Cerebellar nuclear complex (tissue), 1 donor: ENCODE results near the gene FDX2.

ENCODE experiments used
- DNase-seq, 2 experiments: peaks; one replicate each; lab custom pipeline; 2025; lab: John Stamatoyannopoulos, UW

FDX2 gene

DNA sequence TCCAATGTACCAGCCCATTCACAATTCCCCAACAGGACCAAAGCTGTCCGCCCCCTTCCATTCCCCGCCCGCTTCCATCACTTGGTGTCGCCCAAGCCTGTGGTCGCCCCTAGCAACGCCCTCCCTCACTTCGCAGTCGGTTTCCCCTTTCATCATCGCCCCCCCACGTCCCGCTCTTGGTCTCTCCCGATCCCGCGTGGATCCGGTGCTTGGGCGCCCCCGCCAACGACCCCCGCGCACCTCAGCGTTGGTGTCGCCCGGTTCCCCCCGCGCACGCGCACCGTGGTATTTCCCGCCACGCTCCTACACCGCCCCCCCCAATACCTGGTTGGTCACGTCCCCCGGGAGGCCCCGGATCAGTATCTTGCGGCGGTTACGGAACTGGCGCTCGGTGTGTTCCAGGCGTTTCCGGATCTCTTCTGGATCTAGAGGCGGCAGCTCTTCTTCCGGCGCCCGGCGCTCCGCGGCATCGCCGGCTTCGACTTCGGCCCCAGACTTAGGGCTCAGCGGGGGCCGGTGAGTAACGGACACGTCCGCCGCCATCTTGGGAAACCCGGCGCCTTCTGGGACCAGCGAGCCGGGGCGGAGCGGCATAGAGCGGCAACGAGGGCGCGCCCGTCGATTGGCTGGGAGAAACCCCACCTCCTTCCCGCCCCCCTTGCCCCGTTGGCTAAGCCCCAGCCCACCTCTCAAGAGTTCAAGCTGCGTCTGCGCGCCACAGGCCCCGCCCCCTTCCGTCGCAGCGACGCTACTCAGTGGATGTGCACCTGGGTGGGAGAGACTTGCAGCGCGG is 17.3 kb upstream of the FDX2 start, which contains the start of gene RAVER1:
RAVER1 (minus strand) TSS at position 565 of the 793 bp plus-strand sequence; CDS start at position 543, 22 bp downstream.
- peak; percentile 45 to 74 for DNase-seq

DNA sequence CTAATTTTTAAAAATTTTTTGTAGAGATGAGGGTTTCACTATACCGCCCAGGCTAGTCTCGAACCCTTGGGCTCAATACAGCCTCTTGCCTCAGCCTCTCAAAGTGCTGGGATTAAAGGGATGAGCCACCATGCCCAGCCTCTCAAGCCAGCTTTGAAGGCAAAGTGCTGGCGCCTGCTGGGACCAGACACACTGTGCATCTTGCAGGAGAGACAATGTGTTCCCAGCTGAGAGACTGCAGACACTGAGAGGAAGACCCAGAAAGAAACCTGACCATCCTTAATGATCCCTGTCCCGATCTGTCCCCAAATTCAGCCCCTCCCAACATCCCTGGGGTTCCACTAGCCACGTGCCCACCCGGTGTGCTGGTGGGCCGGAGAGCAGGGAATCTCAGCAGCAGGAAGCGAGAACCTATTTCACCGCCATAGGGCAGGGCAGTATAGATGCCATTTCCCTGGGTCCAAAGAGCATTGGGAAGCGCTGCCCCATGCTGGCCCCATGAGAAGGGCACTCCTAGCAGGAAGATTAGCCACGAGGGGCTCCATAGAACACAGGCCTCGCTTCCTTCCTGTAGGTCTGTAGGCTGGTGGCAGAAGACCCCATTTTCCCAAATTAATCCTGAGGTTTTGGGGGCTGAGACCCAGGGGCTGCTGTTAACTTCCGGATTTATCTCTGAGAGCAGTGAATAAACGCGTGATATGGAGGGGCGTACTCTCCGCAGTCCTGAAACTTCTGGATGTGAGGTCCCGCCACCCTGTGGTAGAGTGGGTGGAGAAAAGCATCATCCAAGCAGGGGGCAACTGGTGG is 16.5 kb upstream of the FDX2 start:
- DNase-seq: no peak

DNA sequence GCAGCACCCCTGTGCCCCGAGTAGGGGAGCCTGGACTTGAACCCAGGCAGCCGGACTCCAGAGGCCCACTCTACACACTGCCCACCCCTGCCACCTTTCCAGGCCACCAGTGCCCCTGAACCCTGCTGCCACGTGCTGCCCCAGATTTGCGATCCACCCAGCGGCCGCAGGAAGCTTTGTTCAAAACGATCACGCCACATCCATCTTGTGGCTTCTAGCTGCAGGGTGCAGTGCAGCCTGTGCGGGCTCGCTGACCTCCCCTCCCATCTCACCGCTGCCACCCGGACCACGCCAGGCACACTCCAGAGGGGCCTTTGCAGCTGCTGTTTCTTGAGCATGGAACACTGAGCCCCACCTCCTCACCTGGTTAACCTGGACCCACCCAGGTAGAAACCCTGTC is 13.7 kb upstream of the FDX2 start:
- DNase-seq: no peak

DNA sequence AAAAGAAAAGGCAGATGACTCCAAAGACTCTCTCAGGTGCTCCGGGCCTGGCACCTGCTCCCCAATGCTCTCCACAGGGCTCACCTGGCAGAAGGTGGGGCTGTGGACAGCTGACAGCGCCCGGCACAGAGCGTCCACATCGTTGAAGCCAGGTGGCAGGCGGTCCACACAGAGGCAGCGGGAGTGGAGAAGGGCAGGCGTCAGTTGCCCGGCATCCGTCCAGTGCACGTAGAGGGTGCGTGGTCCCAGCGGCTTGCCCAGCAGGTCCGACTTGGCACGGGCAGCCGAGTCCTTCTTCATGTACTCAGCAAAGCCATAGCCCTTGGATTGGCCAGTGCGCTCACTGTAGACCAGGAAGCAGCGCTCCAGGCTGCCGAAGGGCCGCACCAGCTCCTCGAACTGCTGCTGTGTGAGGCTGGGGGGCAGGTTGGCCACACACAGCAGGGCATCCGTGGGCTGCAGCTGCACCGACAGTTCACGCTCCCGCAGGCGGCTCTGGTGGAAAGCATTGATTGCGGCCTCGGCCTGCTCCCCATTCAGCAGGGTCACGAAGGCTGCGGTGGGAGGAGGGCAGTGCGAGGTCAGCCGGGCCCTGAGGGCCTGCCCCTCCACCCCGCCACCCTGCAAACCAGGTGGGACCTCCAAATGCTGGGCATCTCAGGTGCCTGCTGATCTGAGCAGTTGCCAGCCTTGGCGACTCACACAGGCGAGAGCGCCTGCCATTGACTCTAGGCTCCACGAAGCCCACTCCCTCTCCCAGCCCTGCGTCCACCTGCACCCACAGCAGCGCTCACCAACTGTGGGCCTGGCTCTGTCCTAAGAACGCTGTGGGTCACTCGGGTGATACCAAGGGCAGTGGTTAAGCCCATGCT is 13.0 kb upstream of the FDX2 start:
- no peak for DNase-seq

DNA sequence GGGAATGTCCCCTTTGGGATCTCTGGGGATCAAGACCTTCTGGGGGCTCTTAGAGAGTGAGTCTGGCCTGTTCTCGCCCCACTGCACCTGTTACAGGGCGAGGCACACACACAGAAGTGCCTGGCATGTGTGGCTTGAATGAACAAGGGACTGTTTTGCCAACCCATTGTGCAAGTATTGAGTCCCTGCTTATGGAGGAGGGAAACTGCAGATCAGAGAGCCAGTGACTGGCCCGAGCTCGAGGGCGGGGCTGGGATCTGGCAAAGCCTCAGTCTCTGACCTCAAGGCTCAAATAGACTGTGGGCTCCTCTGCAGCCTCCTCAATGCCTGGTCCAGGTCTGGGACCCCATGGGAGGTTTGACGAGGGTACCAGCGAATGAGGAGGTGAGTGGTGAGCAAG is 12.0 kb upstream of the FDX2 start:
- DNase-seq: no peak

DNA sequence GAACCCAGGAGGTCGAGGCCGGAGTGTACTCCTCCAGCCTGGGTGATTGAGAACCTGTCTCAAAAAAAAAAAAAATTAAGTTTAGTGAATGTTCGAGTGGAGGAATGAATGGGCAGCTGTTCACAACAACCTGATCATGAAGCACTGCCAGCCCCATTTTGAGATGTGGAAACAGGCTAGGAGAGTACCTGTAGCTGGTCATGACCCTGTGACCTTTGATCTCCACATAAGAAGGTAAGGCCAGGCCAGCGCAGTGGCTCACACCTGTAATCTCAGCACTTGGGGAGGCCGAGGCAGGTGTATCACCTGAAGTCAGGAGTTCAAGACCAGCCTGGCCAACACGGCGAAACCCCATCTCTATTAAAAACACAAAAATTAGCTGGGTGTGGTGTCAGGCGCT is 9.9 kb upstream of the FDX2 start:
- no peak for DNase-seq

DNA sequence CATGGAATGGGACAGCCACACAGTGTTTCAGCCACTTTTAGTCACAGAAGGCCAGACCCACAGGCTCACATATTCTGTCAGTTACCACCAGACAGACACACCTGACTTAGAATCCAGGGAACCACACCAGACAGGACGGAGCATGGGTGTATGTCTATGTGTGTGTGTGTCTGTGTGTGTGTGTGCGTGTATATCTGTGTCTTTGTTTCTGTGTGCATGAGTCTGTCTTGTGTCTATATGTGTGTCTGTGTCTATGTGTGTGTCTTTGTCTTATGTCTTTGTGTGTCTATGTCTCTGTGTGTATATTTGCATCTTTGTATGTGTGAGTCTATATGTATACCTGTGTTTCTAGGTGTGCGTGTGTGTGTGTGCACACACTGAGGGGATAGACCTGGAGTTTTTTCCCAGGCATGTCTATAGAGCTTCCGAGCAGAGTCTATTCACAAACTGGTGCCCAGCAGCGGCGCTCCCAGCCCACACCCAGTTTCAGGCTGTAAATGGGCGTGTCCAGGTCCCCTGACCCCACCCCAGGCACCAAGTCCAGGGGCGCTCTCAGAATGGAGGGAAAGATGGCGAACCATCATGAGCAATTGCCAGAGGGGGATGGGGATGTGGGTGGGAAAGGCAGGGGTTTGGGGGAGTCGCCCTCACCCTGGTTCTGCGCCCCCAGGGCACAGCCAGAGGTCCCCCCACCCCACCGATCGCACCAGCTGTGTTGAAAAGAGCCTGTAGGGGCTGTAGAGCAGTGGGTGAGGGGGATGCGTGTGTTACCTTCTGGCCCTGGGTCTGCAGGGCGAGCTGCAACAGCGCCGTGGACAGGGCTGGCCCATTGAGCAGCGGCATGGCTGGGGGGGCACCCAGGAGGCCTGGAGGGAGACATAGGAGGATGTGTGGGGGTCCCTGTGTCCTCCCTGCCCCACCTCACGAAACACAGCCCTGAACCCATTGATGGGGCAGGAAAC is 6.3 kb upstream of the FDX2 start:
- no peak for DNase-seq

DNA sequence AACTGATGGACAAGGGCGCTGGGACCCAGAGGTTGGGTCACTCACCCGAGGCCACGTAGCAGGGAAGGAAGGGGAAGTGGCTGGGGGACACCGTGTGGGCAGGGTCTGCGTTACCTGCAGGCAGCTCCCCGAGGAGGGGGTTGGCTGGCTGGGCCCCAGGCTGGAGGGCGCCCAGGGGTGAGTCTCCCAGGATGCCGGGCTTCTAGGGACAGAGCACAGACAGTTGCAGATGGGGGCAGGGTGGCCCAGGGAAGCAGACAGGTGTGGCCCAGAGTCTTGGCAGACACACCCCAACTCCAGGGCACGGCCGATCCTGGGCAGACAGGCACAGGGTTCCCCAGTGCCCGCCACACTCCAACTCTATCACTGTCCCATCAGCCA is 5.6 kb upstream of the FDX2 start:
- no peak for DNase-seq

DNA sequence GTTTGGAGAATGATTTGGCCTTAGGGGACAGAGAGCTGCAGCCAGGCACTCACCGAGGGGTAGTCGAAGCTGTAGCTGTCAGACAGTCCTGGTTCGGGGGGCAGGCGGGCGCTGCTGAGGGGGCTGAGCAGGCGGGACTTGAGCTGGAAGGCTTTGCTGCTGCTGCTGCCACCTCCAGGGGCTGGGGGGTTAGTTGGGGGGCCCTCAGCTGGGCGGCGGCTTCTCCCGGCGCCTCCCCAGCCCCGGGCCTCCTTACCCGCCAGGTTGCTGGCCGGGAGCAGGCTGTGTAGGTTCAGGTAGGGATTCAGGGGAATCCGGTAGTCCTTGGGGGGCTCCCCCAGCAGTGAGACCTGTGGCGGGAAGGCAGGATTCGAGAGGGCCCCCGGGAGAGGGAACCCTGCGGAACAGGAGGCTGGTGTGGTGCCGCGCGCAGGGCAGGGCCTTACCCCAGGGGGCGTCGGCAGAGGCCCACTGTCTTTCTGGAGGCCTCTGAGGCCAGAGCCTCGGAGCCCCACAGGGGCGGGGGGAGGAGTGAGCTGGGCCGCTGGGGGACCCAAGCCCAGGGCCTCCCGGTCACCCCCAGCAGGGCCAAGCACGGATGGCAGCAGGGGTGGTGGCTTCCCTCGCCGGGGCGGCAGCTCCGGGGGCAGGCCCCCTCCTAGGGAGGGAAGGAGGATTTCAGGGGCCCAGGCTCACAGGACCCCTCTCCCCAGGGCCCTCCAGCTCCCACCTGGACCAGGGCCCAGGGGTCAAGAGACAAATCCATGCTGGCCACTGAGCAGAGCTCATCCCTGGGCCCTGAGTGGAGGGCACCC is 5.0 kb upstream of the FDX2 start:
- DNase-seq: no peak

DNA sequence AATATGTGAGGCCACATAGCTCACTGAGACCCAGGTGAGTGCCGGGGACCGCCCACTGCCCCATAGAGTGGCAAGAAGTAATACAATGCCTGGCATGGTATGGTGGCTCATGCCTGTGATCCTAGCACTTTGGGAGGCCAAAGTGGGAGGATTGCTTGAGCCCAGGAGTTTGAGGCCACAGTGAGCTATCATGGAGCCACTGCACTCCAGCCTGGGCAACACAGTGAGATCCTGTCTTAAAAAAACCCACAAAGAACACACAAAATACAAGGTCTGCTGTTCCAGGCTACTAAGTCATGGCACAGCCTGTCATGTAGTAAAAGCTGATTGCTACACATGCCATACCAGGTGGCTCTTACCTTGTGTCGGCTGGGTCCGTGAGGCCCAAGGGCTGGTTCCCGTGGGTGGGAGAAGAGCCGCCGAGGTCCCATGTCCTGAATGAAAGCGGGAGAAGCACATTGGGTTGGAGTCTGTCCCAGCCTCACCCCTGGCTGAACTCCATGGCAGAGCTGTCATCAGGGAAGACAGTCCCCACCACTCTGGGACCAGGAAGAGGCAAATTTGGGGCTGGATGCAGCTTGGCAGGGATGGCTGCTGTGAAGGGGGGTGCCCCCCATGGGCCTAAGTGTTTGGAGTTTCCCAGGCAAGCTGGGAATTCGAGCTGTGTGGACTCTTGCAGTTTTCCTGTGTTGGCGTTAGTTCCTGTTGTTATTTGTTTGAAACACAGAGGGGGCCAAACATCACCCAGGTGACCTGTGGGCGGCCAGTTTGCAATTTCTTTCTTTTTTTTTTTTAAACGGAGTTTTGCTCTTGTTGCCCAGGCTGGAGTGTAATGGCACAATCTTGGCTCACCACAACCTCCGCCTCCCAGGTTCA is 3.2 kb upstream of the FDX2 start:
- no peak for DNase-seq

DNA sequence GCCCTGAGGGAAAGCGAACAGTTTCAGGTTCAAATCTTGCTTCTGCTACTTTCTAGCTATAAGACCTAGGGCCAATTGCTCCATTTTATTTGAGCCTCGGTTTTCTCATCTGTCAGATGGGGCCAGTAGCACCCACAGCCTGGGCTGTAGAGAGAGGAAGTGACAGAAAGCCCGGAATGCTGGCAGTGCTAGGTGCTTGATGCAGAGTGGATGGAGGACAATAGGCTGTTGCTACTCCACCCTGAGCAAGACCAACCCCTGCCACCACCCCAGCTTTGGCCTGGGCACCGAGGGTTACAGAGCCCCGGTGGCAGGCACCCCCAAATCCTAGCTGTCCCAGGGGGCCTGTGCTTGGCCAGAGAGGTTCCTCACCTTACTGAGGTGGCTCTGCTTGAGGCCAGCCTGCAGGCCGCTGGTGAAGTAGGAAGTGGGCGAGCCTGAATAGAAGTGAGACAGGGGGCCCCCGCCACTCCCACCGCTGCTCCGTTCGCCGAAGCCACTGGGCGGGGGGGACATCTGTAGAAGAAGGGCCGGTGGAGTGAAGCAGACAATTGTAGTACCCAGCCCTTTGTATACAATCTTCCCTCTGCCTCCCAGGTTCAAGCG is 2.1 kb upstream of the FDX2 start:
- DNase-seq: no peak

DNA sequence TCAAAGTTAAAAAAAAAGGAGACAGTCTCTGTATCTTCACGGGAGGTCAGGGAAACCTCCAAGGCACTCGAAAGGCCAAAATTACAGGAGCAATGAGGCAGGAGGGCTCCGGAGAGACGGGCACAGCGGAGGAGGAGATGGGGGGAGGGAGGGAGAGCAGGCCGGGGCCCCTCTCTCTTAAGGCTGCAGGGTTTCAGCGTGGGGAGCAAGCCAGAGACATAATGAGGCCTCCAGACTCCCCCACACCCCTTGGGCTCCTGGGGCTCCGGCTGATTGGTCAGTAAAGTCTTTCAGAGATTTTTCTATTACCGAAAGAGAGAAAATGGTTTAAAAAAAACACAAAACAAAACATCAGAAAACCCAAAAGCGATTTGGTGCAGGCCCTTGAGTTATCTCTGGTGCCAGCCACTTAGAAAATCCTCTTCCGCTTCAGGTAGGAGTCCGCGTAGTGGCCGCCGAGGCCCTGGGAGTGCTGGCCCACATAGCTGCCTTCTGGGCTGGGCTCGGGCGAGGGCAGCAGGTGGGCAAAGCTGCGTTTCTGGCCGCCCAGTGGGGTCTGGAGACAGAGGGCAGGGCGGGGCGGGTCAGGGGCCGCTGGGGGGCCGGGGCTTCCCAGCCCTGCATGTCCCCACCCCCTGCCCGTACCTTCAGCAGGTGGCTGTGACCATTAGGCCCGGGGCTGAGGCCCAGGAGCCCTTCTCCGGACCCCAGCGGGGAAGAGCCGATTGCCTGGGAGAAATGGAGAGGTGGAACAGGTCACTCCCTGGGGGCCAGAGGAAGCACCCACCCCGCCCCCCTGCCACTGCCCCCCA is 1.4 kb upstream of the FDX2 start:
- DNase-seq: no peak

DNA sequence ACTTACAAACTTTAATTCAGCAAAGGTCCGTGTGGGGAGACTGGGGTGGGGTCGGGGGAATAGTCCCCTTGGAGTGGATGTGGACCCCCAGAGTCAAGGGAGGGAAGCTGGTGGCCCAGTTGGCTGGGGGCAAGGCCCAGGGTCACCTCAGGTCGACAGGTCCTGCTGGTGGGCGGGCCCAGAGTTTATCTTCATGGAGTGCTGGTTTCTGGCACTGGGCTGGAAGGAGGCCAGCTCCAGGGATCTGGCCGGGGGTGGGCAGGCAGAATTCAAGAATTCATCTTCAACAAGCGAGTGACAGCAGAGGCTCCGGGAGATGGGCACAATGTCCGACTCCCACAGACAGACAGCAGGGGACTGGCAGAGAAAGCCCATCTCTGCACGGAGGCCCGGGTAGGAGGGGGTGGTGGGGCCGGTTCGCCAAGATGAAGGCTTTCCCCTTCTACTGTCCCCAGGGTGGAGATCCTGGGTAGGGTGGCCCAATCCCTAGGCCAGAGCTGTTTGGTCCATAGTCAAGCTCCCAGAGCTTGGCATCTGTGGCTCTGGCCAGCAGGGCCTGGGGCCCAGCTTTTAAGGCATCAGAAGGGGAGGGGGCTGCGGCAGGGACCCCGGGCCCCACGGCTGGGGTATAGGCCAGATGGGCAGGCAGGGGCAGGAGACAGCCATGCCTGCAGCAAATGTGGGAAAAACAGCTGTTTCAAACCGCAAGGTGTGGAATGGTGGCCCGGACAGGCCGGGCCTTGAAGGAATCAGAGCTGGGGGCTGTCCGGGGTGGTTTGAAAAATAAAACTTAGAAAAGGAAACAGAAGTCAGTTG is 622 bp upstream of the FDX2 start:
- no peak for DNase-seq

DNA sequence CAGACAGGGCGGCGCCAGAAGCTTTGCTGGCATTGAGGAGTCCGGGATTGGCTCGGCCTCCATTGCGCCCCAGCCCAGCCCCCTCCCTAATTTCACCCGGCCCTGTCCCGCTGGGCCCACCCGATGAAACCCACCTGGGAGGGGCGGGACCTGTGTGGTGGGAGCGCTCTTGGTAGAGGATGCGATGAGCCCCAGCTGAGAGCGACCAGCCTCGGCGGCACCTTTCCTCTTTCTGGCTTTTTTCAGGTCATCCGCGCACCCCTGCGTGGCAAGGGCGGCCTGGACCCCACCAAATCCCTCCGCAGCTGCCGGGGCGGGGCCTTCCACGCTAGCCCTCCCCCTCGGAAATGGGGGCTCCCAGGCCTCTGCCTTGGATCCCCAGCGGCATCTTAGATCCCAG is 6.4 kb downstream of the FDX2 start, which contains the start of gene ZGLP1:
ZGLP1 (minus strand) TSS at position 393 of the 400 bp plus-strand sequence.
- DNase-seq: no peak

DNA sequence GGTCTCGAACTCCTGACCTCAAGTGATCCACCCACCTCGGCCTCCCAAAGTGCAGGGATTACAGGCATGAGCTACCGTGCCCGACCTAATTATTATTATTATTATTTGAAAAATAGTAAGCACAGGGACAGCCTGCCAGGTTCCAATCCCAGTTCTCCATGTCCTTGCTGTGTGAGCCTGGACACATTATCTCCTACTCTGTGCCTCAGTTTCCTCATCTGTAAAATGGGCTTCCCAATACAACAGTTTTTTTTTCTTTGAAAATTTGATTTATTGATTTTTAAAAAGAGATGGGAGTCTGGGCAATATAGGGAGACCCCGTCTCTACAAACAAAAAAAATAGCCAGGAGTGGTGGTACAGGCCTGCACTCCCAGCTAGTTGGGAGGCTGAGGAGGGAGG is 9.5 kb downstream of the FDX2 start:
- DNase-seq: no peak

DNA sequence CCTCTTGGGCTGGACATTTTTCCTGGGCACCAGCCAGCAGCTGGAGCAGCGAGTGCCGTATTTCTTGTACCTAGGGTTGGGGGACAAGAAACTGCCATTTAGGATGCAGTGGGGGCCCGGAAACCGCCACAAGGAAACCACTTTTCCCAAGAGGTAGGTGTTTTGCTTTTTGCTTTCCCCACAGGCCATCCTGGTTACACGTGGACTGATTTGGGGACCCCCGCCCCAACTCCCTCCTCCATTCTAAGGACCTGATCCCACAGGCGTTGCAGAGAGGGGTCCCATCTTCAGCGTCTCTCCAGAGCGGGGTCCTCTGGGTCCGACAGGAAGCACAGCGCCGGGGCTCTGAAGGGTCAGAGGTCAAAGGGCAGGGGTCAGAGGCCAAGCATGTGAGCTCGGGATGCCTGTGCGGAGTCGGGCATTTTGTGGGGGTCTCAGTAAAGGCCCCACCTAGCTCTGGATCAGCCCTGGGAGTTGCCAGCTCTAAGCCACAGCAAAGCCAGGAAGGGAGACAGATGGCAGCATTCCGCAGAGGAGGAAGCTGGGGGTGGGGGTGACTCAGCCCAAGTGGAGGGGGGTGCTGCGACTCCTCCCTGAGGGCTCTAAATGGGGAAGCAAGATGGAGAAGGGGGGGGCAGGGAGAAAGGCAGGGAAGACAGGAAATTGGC is 10.5 kb downstream of the FDX2 start:
- no peak for DNase-seq
